DND-41 (cell line): ENCODE measurements around the gene LCN6.

Source experiments
- ATAC-seq: fragments of 200-7000 bp; cut with Tn5 transposase; 3 replicates; pipeline ENCODE4 v1.9.1; 2021; ENCODE audit warnings: low read depth; ENCODE audit not compliant: insufficient read depth
- DNase-seq: peaks from one replicate; pipeline ENCODE4 v3.0.0-alpha.2; 2020
- H2AFZ ChIP-seq: 2 replicates; pipeline ENCODE4 v1.6.0; 2012; ENCODE audit warnings: low read depth, low read length
- H3K27ac ChIP-seq: 2 replicates; pipeline ENCODE4 v1.5.1; 2012; ENCODE audit warnings: low read length, inconsistent platforms
- H3K27me3 ChIP-seq: fragments of 200-600 bp; sonication (generic); 2 replicates; pipeline ENCODE4 v1.6.0; 2012; ENCODE audit warnings: low read length, mild to moderate bottlenecking, inconsistent platforms; ENCODE audit not compliant: insufficient read depth, poor library complexity
- H3K36me3 ChIP-seq: 2 replicates; pipeline ENCODE4 v1.5.1; 2012; ENCODE audit warnings: low read length, inconsistent platforms; ENCODE audit not compliant: insufficient read depth
- H3K4me1 ChIP-seq: 2 replicates; pipeline ENCODE4 v1.5.1; 2012; ENCODE audit warnings: mild to moderate bottlenecking, low read length; ENCODE audit not compliant: insufficient read depth
- H3K4me2 ChIP-seq: 2 replicates; pipeline ENCODE4 v1.6.0; 2012; ENCODE audit warnings: mild to moderate bottlenecking, moderate library complexity, low read length, inconsistent platforms; ENCODE audit not compliant: insufficient read depth
- H3K4me3 ChIP-seq, 2 experiments: fragments of 200-600 bp in 1 of 2; shearing (Covaris generic) in 1 of 2; 2 replicates each; pipeline ENCODE4 v1.5.1; 2012 to 2016; ENCODE audit warnings: inconsistent platforms in 2 of 2, low read length in 2 of 2, mild to moderate bottlenecking in 2 of 2, low read depth in 1 of 2, moderate library complexity in 1 of 2
- H3K79me2 ChIP-seq: 2 replicates; pipeline ENCODE4 v1.6.0; 2012; ENCODE audit warnings: low read length, inconsistent platforms; ENCODE audit not compliant: insufficient read depth
- H3K9ac ChIP-seq: 2 replicates; pipeline ENCODE4 v1.6.0; 2012; ENCODE audit warnings: low read depth, mild to moderate bottlenecking, inconsistent platforms, low read length, moderate library complexity
- H3K9me3 ChIP-seq: 2 replicates; pipeline ENCODE4 v1.5.1; 2012; ENCODE audit warnings: low read length, moderate library complexity, mild to moderate bottlenecking, inconsistent platforms; ENCODE audit not compliant: insufficient read depth, severe bottlenecking
- H4K20me1 ChIP-seq: 2 replicates; pipeline ENCODE4 v1.6.0; 2012; ENCODE audit warnings: low read length; ENCODE audit not compliant: insufficient read depth
- EZH2 ChIP-seq: IDR thresholded peaks from 3 replicates; pipeline ENCODE4 v1.6.1; 2012; ENCODE audit warnings: borderline replicate concordance, low read depth, mild to moderate bottlenecking, moderate library complexity, low read length, inconsistent platforms; ENCODE audit not compliant: severe bottlenecking
- TF ChIP-seq, protein P1 (sequence below): IDR thresholded peaks from 2 replicates; pipeline ENCODE4 v1.5.1; 2012; ENCODE audit warnings: borderline replicate concordance, low read length, moderate library complexity, mild to moderate bottlenecking; ENCODE audit not compliant: poor library complexity, severe bottlenecking; ENCODE audit errors: extremely low read depth

LCN6 gene

GRCh38 chr9:136794281-136794999 is 46.1 kb upstream of the LCN6 start:
- H3K9me3 ChIP-seq: no peaks in the 10 kb centered on the region
- H4K20me1 ChIP-seq: peaks cover 20% of the 10 kb centered on the region
- no peak overlapping the region for H3K4me3 ChIP-seq
- peaks cover 8% of the 10 kb centered on the region for H3K27me3 ChIP-seq
- no peak overlapping the region for H3K4me2 ChIP-seq
- DNase-seq (no peak), ATAC-seq (no peak)
- peaks cover 33% of the 10 kb centered on the region for H3K4me1 ChIP-seq
- H3K27ac ChIP-seq: no peak overlapping the region
- no peak overlapping the region for H3K9ac ChIP-seq
- peaks cover 4% of the 10 kb centered on the region; the same call in 1 of the 2 replicates for H3K79me2 ChIP-seq
- peaks cover 8% of the 10 kb centered on the region; the same call in 1 of the 2 replicates for H3K36me3 ChIP-seq
- H2AFZ ChIP-seq: no peak overlapping the region
- no peak for TF ChIP-seq EZH2
- TF ChIP-seq, protein P1, sequence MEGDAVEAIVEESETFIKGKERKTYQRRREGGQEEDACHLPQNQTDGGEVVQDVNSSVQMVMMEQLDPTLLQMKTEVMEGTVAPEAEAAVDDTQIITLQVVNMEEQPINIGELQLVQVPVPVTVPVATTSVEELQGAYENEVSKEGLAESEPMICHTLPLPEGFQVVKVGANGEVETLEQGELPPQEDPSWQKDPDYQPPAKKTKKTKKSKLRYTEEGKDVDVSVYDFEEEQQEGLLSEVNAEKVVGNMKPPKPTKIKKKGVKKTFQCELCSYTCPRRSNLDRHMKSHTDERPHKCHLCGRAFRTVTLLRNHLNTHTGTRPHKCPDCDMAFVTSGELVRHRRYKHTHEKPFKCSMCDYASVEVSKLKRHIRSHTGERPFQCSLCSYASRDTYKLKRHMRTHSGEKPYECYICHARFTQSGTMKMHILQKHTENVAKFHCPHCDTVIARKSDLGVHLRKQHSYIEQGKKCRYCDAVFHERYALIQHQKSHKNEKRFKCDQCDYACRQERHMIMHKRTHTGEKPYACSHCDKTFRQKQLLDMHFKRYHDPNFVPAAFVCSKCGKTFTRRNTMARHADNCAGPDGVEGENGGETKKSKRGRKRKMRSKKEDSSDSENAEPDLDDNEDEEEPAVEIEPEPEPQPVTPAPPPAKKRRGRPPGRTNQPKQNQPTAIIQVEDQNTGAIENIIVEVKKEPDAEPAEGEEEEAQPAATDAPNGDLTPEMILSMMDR: no peak

DNA sequence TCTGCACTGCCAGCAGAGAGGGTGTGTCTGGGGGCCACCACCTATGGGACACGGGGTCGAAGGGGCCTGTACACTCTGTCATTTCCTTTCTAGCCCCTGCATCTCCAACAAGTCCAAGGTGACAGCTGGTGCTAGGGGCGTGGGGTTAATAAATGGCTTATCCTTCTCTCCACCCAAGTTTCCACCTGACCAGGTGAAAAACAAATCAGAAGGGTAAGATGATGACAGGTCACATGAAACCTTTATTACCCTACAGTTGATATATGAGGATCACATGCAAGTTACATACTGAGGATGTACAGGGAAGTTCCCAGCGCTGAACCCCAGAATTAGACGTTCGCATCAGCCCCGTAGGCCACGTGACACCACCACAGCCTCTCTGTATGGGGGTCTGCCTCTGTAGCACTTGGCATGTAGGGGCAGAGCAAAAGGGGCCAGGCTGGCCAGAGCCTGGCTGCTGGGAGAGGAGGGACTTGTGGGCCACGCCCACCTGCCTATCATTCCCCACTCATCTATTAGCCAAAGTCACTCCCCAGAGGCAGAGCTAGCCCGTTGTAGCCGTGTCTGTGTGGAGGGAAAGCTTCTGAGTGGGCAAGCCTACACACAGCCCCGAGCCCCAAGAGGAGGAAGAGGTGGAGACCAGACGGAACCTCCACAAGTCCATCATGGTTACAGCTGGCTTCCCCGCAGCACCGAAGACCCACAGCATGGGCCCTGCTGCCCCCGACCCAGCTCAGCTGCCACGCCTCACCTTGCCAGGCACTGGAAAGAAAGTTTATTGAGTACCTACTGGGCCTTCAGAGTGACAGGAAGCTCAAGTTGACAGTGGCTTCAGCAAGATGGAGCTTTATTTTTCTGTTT is 45.0 kb upstream of the LCN6 start:
- H3K9ac ChIP-seq: no peak overlapping the region
- no peaks in the 10 kb centered on the region for H3K9me3 ChIP-seq
- no peak for DNase-seq
- H3K27ac ChIP-seq: no peak overlapping the region
- peaks cover 11% of the 10 kb centered on the region; the same call in 1 of the 2 replicates for H4K20me1 ChIP-seq
- peaks cover 8% of the 10 kb centered on the region; the same call in 1 of the 2 replicates for H3K36me3 ChIP-seq
- no peak overlapping the region for H3K4me3 ChIP-seq
- H3K79me2 ChIP-seq: peaks cover 4% of the 10 kb centered on the region; the same call in 1 of the 2 replicates
- no peak overlapping the region for H3K4me2 ChIP-seq
- no peak overlapping the region for H2AFZ ChIP-seq
- H3K27me3 ChIP-seq: no peaks in the 10 kb centered on the region
- no peak for TF ChIP-seq EZH2
- TF ChIP-seq, protein P1: no peak
- H3K4me1 ChIP-seq: peaks cover 25% of the 10 kb centered on the region
- no peak for ATAC-seq

- Histone ChIP-seq H3K4me1 (peaks cover 32% of the 10 kb centered on the region), H4K20me1 (peaks cover 11% of the 10 kb centered on the region; the same call in 1 of the 2 replicates), H3K9me3 (no peaks in the 10 kb centered on the region), H2AFZ (no peak overlapping the region), H3K4me3 (peak overlapping the region in 1 of 2 experiments; percentile 92; a peak in 2 of 4 replicates), H3K36me3 (peaks cover 8% of the 10 kb centered on the region; the same call in 1 of the 2 replicates), H3K79me2 (peaks cover 4% of the 10 kb centered on the region; the same call in 1 of the 2 replicates), H3K4me2 (peak overlapping the region; percentile 97), H3K27me3 (no peaks in the 10 kb centered on the region), H3K27ac (peak overlapping the region; percentile 40; the same call in 1 of the 2 replicates), H3K9ac (peak overlapping the region; percentile 90; the same call in 1 of the 2 replicates)
- TF ChIP-seq, protein P1: no peak
- TF ChIP-seq EZH2: no peak
- no peak for DNase-seq
- ATAC-seq: no peak
These were observed 44.2 kb upstream of the LCN6 start for GRCh38 chr9:136792321-136793085.
